IPS DF 6.9 (cell line): ENCODE data around the gene GPR63.
A peak's percentile ranks its signal among the peaks of the same experiment; 100 is the strongest.

Source experiments
- DNase-seq: peaks from one replicate; pipeline ENCODE4 v3.0.0-alpha.2; 2013; ENCODE audit warnings: low read depth, low spot score
- H3K27ac ChIP-seq: one replicate; pipeline ENCODE4 v1.5.1; 2013; ENCODE audit warnings: low read length, control low read depth
- H3K27me3 ChIP-seq: 2 replicates; pipeline ENCODE4 v1.6.1; 2013; ENCODE audit warnings: mild to moderate bottlenecking, low read length; ENCODE audit not compliant: control insufficient read depth, insufficient read depth
- H3K36me3 ChIP-seq: 2 replicates; pipeline ENCODE4 v1.6.1; 2013; ENCODE audit warnings: low read length; ENCODE audit not compliant: control insufficient read depth, insufficient read depth
- H3K4me1 ChIP-seq: 2 replicates; pipeline ENCODE4 v1.6.1; 2013; ENCODE audit warnings: low read length; ENCODE audit not compliant: control insufficient read depth, insufficient read depth
- H3K4me3 ChIP-seq: 2 replicates; pipeline ENCODE4 v1.5.1; 2013; ENCODE audit warnings: mild to moderate bottlenecking, low read length
- H3K9me3 ChIP-seq: 2 replicates; pipeline ENCODE4 v1.6.1; 2013; ENCODE audit warnings: low read length, inconsistent platforms; ENCODE audit not compliant: control insufficient read depth, insufficient read depth
- WGBS: extraction: QIAGEN DNeasy Blood & Tissue Kit; methylation state at CpG from one replicate; pipeline ENCODE4 v1.1.7; 2013; ENCODE audit warnings: mixed read lengths, missing lambda C conversion rate; ENCODE audit not compliant: insufficient read length, insufficient coverage; 5-methylcytosine and 5-hydroxymethylcytosine counted together

GPR63 gene

DNA sequence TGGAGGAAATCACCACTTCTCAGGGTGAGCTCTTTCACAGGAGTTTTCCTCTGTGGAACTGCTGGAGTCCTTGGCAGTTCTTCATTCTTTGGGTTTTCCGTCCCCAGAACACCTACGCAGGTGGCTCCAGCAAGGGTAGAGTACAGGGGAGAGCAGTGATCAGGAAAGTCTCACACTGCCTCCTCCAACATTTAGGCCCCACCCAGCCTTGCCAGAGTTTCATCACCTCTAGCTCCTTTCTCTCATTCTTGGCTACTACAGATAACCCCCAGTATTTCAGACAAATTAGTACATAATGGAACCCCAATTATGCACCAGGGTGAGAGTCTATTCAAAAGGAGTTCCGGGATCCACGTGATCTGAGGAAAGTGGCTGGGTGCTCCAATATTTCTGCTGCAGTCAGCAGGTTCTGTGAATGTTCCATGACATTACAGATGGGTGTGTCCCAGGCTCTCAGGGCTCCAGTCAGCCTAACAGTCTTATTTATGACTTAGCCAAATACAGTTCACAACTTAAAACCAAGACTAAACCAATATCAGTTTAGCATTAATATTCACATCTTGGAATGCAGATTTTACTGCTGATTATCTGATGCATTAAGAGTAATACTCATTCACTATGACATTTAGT is 44.6 kb downstream of the GPR63 start:
- Histone ChIP-seq H3K9me3 (no peaks in the 10 kb centered on the region), H3K27ac (no peak overlapping the region), H3K27me3 (no peaks in the 10 kb centered on the region), H3K4me1 (no peaks in the 10 kb centered on the region), H3K36me3 (no peaks in the 10 kb centered on the region), H3K4me3 (no peak overlapping the region)
- no CpG with 5 or more reads among the region's 4 CpGs for WGBS
- no peak for DNase-seq

DNA sequence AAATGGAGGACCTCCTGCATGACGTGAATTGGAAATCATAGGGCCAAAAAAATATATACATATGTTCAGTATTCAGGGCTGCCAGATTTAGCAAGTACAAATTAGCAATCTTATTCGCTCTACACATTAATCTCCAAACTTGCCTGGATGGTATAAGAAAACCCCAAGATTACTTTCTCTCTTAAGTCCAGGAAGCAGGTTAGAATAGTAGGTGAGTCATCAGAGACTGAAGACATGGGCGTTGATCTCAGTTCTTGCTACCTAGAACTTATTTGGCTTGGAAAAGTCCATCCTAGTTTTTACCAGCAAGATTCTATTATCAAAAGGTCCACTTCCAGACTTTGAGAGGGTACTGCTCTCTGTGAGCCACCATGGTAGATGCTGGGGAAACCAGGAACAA is 47.4 kb downstream of the GPR63 start:
- Histone ChIP-seq H3K27me3 (no peaks in the 10 kb centered on the region), H3K4me1 (no peaks in the 10 kb centered on the region), H3K9me3 (no peaks in the 10 kb centered on the region), H3K36me3 (no peaks in the 10 kb centered on the region), H3K27ac (no peak overlapping the region), H3K4me3 (no peak overlapping the region)
- no peak for DNase-seq
- whole genome bisulfite sequencing, result no CpG with 5 or more reads among the region's 3 CpGs

GRCh38 chr6:96787846-96788580 is 49.3 kb downstream of the GPR63 start:
- Histone ChIP-seq H3K9me3 (no peaks in the 10 kb centered on the region), H3K27ac (no peak overlapping the region)

DNA sequence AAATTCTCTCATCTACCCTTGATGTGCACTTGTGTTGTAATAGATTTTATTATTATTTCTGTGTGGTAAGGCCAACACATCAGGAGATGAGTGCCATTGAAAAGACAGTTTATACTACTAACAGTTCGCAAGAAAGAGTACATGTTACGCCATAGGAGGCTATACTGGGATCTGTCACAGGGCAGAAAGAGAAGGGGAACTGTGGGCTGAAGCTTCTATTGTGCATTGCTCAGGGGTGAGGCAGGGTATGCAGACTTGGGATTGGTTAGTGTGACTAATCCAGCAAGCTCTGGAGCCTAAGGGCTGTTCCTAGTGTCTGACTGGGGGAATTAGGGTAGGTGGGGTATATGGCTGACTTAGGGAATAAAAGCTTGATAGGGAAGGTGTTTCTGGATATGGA is 50.9 kb downstream of the GPR63 start:
- no CpG with 5 or more reads among the region's 2 CpGs for WGBS

More at GRCh38 chr6:96787846-96788580, 49.3 kb downstream of the GPR63 start:
- Histone ChIP-seq H3K4me3 (no peak overlapping the region), H3K36me3 (no peaks in the 10 kb centered on the region), H3K27me3 (no peaks in the 10 kb centered on the region), H3K4me1 (no peaks in the 10 kb centered on the region)
- peak; percentile 1 for DNase-seq
- WGBS, result no CpG with 5 or more reads among the region's 9 CpGs

GRCh38 chr6:96784650-96785049 is 52.6 kb downstream of the GPR63 start:
- no peaks in the 10 kb centered on the region for H3K9me3 ChIP-seq
- no CpG with 5 or more reads among the region's 3 CpGs for WGBS
- no peaks in the 10 kb centered on the region for H3K27me3 ChIP-seq
- no peak overlapping the region for H3K4me3 ChIP-seq
- H3K27ac ChIP-seq, result no peak overlapping the region
- no peaks in the 10 kb centered on the region for H3K36me3 ChIP-seq
- no peak for DNase-seq
- no peaks in the 10 kb centered on the region for H3K4me1 ChIP-seq

More for the DNA sequence above, 50.9 kb downstream of the GPR63 start:
- H3K4me1 ChIP-seq, result no peaks in the 10 kb centered on the region
- DNase-seq, result no peak
- no peaks in the 10 kb centered on the region for H3K27me3 ChIP-seq
- H3K9me3 ChIP-seq, result no peaks in the 10 kb centered on the region
- H3K4me3 ChIP-seq, result no peak overlapping the region
- no peaks in the 10 kb centered on the region for H3K36me3 ChIP-seq
- H3K27ac ChIP-seq, result no peak overlapping the region

GRCh38 chr6:96783307-96783706 is 54.0 kb downstream of the GPR63 start:
- no peaks in the 10 kb centered on the region for H3K9me3 ChIP-seq
- no peaks in the 10 kb centered on the region for H3K27me3 ChIP-seq
- no peak overlapping the region for H3K4me3 ChIP-seq
- no peak for DNase-seq
- no peaks in the 10 kb centered on the region for H3K4me1 ChIP-seq
- H3K36me3 ChIP-seq, result no peaks in the 10 kb centered on the region
- no peak overlapping the region for H3K27ac ChIP-seq
- no CpG with 5 or more reads among the region's 2 CpGs for WGBS

- DNase-seq, result no peak
- Histone ChIP-seq H3K9me3 (no peaks in the 10 kb centered on the region), H3K4me1 (no peaks in the 10 kb centered on the region), H3K27me3 (no peaks in the 10 kb centered on the region), H3K4me3 (no peak overlapping the region), H3K27ac (no peak overlapping the region), H3K36me3 (no peaks in the 10 kb centered on the region)
- no CpG with 5 or more reads among the region's 1 CpG for WGBS
Observed at GRCh38 chr6:96781557-96781956, 55.7 kb downstream of the GPR63 start.

DNA sequence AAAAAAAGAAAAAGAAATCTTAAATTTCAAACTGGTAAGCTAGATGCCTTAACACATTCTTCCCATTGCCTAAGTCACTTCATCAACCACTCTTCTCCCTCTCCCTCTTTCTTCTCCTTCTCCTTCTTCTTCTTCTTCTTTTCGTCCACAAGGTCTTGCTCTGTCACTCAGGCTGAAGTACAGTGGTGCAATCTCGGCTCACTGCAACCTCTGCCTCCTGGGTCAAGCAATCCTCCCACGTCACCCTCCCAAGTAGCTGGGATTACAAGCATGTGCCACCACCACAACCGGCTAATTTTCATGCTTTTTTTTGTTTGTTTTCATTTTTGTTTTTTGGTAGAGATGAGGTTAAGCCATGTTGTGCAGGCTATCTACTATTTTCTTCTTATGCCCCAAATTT is 60.2 kb downstream of the GPR63 start:
- no CpG with 5 or more reads among the region's 4 CpGs for WGBS
- no peaks in the 10 kb centered on the region for H3K4me1 ChIP-seq

GRCh38 chr6:96775727-96776400 is 61.4 kb downstream of the GPR63 start:
- Histone ChIP-seq H3K4me3 (no peak overlapping the region), H3K4me1 (no peaks in the 10 kb centered on the region), H3K27me3 (no peaks in the 10 kb centered on the region), H3K36me3 (no peaks in the 10 kb centered on the region), H3K9me3 (no peaks in the 10 kb centered on the region), H3K27ac (no peak overlapping the region)
- WGBS, result no CpG with 5 or more reads among the region's 2 CpGs
- no peak for DNase-seq

More for the DNA sequence above, 60.2 kb downstream of the GPR63 start:
- DNase-seq, result no peak
- H3K27me3 ChIP-seq, result no peaks in the 10 kb centered on the region
- H3K27ac ChIP-seq, result no peak overlapping the region
- H3K4me3 ChIP-seq, result no peak overlapping the region
- no peaks in the 10 kb centered on the region for H3K9me3 ChIP-seq
- H3K36me3 ChIP-seq, result no peaks in the 10 kb centered on the region

DNA sequence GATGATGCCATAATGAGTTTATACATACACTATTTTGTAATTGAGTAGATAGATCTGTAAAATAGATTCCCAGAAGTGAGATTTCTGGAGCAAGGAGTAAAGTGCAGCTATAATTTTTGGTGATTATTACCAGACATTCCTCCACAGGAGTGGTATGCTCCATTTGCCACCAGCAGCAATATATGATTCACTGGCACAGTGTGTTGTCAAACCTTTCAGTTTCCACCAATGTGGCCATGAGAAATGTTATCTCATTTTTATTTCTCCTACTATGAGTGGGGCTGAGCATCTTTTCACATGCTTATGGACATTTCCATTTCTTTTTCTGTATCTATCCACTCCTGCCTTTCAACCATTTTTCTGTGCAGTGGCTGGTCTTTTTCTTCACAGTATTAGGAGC is 70.5 kb downstream of the GPR63 start:
- Histone ChIP-seq H3K27ac (no peak overlapping the region), H3K4me1 (no peaks in the 10 kb centered on the region), H3K4me3 (no peak overlapping the region), H3K9me3 (no peaks in the 10 kb centered on the region), H3K36me3 (no peaks in the 10 kb centered on the region), H3K27me3 (no peaks in the 10 kb centered on the region)
- DNase-seq, result no peak
